Activated CD8-positive, alpha-beta memory T cell treated with anti-CD3 and anti-CD28 coated beads for 1 hour (primary cell): Measurements from ENCODE around the gene TCF4.

ENCODE experiments used
- DNase-seq, 2 donors: peaks; one replicate each; pipeline ENCODE4 v3.0.0-alpha.2; 2020; ENCODE audit warnings: low read depth in 1 of 2; ENCODE audit errors: extremely low read depth in 1 of 2

TCF4 gene

GRCh38 chr18:55244546-55244945, 343.4 kb downstream of the TCF4 start:
- no peak for DNase-seq

- DNase-seq: no peak
These were observed 344.1 kb downstream of the TCF4 start for GRCh38 chr18:55243857-55244256.

DNA sequence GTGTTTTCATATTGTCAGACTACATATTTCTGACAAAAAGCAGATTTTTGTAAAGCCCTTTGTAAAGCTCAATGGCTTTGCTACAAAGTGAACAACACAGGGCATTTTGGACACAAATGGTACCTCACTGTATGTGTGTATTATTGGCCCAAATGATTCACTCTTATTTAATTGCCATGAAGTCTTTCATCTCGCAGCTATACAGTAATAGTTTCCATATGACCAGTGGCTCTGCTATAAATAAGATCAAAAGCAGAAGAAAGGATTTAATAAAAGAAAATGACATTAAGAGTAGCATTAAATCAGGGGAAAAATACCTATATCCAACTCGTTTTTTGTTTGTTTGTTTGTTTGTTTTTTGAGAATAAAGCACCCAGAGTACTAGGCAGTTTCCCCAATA, 344.7 kb downstream of the TCF4 start:
- no peak for DNase-seq

DNA sequence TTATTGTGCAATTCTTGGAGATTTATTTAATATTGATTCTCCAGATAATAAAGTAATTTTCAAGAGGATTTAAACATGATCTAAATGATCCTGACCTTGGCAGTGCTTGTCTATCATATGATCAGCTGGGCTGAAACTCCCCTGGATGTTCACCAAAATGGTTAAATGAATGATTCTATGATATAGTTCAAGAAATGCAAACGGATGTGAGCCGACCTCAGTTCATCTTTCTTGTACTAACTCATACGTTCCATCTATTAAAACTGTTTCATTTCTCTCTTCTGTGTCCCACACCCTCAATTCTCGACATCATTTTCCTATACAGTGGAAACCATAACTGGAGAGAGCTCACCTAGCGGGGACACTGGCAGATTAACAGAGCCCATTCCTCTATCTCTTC, 347.0 kb downstream of the TCF4 start:
- no peak for DNase-seq

- DNase-seq: no peak
These were observed 348.3 kb downstream of the TCF4 start for GRCh38 chr18:55239740-55240139.

DNA sequence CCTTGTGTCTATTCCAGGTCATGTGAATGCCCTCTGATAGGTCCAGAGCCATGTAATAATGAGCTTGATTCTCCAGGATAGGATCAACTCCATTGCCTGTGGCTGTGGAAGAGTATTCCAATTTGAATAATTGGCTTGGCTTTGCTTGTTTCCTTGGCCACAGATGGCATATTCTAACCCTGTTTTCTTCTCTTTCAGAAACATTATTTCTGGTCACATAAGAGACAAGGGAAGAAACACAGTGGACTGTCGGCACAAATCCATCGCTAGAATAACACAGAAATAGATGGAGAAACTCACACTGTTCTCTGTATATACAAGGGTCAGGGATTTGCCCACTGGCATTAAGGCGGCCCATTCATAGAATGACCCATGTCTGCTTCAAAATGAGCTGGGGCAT, 350.3 kb downstream of the TCF4 start:
- DNase-seq: no peak

DNA sequence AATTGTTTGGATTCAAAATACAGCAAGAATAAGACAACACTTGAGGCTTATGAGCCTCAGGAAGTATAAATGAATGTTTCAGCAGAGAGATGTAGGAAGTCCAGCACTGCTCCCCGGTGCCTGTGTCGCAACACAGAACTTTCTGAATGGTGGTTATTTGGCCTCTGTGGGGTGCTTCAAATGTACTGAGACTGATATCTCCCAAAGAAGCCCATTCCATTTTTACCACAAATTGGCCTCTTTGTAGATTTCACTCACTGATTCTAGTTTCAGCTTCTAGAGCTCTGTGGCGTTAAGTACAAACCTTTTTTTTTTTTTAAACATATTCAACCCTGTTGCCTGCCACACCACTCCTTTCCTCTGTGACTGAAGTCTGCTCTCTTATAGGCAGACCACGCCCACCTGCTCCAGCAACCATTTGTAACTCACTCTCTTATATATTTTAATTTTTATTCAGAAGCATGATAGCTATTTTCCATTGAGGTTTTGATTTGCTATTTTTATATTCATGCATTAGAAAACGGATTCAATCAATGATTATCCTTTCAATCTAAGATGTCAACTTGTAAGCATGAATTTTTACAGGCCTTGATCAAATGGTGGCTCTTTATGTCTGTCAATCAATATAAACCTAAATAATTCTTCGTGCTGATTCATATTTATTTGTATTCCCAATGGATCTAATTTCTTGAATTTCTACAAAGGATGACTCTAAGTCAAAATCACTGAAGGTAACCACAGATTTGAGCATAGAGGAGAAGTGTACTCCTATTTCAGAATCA, 351.7 kb downstream of the TCF4 start:
- DNase-seq: no peak

- no peak for DNase-seq
These were observed 352.9 kb downstream of the TCF4 start for GRCh38 chr18:55235094-55235461.

GRCh38 chr18:55234366-55235093, 353.5 kb downstream of the TCF4 start:
- DNase-seq: peak in 1 of 2 donors; percentile 17

DNA sequence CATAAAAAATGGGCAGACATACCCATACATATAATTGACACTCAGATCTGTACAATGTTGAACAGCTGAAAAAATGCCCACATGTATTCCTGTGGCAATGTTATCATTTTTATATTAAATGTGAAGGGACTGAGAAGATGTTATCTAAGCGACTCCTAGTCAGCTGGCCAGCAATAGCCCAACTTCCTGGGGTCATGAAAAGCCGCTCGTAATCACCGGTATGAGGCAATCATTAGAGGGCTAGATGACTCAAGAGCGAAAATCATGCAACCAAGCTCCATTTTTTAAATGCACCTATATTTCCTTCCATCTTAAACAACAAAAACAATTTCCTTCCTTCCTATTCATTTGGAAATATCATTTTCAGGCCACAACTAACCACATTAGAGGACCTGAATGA, 354.1 kb downstream of the TCF4 start:
- no peak for DNase-seq

GRCh38 chr18:55232506-55232905, 355.5 kb downstream of the TCF4 start:
- no peak for DNase-seq

- DNase-seq: no peak
These were observed 358.3 kb downstream of the TCF4 start for GRCh38 chr18:55229682-55230081.

DNA sequence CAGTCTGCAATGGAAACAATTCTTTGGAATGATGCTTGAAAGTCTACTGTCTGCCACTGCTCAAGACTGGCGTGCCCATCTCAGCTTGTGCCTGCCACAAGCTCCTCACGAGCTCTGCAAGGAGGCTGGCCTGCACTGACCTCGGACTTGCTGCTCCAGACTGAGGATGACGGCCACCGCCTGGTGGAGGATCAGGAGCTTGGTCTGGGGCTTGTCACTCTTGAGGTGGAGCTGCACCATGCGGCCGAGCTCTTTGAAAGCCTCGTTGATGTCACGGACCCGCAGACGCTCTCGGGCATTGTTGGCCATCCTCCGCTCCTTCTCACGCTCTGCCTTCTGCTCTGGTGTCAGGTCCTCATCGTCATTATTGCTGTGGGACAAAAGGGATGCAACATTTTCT, 359.3 kb downstream of the TCF4 start:
- DNase-seq: no peak

GRCh38 chr18:55228191-55228590, 359.8 kb downstream of the TCF4 start:
- no peak for DNase-seq

- DNase-seq: no peak
These were observed 360.2 kb downstream of the TCF4 start for GRCh38 chr18:55227771-55228170.

DNA sequence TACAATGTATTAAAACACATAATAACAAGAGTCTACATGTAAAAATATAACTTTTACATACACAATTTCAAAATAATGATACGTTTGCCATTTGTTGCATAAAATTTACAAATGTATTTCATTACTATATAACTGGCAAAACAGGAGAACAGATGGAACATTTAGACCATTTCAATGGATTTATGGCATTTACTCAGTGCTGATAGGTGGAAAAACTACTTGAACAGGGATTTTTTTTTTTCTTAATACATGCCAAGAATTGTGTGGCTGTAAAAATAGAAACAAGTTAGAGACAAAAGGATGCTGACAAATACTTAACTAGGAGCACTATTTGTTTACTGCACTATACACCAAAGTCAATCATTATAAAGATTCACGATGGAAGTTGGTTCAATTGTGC, 361.9 kb downstream of the TCF4 start:
- no peak for DNase-seq

GRCh38 chr18:55224086-55224625, 363.8 kb downstream of the TCF4 start:
- no peak for DNase-seq

DNA sequence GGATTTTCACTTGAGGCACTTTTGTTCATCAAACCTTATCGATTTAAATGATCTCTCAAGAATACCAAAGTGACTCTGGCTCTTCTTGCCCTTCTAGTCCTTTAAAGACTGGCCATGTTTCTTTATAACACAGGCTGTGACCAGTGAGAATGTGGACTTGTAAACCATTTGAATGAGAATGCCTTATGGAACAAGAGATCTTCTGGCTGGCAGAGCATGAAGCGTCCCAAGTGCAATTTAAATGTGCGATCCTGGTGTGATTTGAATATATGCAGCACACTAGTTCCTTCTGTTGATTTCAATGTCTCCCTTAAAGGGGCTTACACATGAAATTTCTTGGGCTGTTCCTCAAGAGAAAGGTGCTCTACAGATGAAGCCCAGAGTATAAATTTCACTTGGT, 366.4 kb downstream of the TCF4 start:
- no peak for DNase-seq

DNA sequence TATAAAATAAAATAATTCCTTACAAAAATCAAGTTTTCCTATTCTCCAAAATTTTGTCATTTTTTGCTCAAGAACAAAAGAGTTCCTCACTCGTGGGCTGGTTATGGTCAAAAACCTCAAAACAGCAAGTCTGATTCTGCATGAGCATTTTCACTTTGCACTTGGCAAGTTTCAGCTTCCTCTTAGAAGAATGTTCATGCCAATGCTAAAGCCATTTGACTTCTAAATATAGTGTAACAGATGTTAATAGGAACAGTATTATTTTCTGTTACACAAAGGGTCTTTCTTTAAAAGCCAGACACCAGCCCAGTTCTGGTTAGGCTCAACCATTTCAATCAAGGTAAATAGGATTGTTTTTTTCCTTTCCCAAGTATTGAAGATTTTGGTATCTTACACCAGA, 367.5 kb downstream of the TCF4 start:
- DNase-seq: no peak

DNA sequence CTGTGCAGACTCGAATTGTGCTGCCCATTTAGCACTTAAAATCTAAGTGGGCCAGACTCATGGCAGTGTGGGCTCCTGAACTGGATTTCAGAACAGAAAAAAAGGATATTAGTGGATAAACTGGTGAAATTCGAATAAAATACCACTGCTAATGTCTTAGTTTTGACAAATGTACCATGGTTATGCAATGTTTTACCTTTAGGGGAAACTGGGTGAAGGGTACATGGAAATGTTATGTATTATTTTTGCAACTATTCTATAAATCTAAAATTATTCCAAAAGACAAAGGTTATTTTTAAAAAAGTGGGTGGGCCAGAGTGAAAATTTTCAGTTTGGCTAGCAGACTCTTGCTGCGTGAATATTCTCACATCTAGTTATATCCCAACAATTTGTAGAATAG, 368.2 kb downstream of the TCF4 start:
- no peak for DNase-seq

- no peak for DNase-seq
These were observed 368.9 kb downstream of the TCF4 start for GRCh38 chr18:55219059-55219458.

DNA sequence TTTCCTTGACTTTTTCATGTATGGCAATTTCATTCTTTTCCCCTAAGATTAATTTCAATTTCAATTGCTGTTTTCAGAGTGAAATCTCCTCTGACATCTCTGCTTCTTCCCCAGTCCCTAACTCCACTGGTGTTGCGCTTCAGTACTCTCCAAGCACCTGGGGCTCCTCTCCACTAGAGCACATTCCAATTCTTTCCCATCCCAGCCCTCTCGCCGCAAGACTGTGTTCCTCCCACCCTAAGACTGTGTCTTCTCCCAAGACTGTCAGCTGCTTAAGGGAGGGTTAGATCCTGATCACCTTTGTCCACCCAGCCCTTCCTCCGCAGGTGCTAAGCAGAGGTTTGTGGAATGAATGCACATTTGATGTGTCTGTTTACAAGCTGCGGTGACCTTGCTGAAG, 373.0 kb downstream of the TCF4 start:
- DNase-seq: no peak
